ENCODE results near the gene RCC1.
A peak's percentile ranks its signal among the peaks of the same experiment; 100 is the strongest.

The RCC1 gene

GRCh38 chr1:28578696-28579218 is 72.9 kb downstream of the RCC1 start:
- H3F3A ChIP-seq (ENCODE audit: control insufficient read depth, insufficient read depth) = peaks cover 67% of the 10 kb centered on the region
- H3K9me2 ChIP-seq (replicated peaks; ENCODE audit: control insufficient read depth, low read length) = no peaks in the 10 kb centered on the region
- peaks cover 30% of the 10 kb centered on the region for H3K4me1 ChIP-seq (ENCODE audit: control insufficient read depth, low read length)
- no peak overlapping the region for H3K4me2 ChIP-seq (ENCODE audit: low read length)
- peaks cover 60% of the 10 kb centered on the region for H3K36me3 ChIP-seq (ENCODE audit: control insufficient read depth, low read length)
- H3K27ac ChIP-seq (ENCODE audit: low read depth, low read length) = peak overlapping the region; percentile 96
- H3K79me2 ChIP-seq (ENCODE audit: control insufficient read depth, low read length) = peaks cover 34% of the 10 kb centered on the region
- TF ChIP-seq CTCF (IDR thresholded peaks at IDR 0.05; ENCODE audit: low read depth, low read length, poor library complexity, severe bottlenecking) (no peak), EZH2phosphoT487 (IDR thresholded peaks at IDR 0.05; ENCODE audit: borderline replicate concordance, low read length) (no peak)
- H4K20me1 ChIP-seq (ENCODE audit: control insufficient read depth, insufficient read depth, low read depth, low read length) = peaks cover 18% of the 10 kb centered on the region
- no peaks in the 10 kb centered on the region for H3K27me3 ChIP-seq (ENCODE audit: control insufficient read depth, low read length)
- H3K4me3 ChIP-seq (ENCODE audit: low read length) = peak overlapping the region; percentile 97; the same call in 1 of the 2 replicates
- no peaks in the 10 kb centered on the region for H3K9me3 ChIP-seq (ENCODE audit: control insufficient read depth, insufficient read depth, low read length)

- peak overlapping the region; percentile 84 for H3K4me2 ChIP-seq (ENCODE audit: low read length)
- H3K79me2 ChIP-seq (ENCODE audit: control insufficient read depth, low read length) = peaks cover 34% of the 10 kb centered on the region
- H3K36me3 ChIP-seq (ENCODE audit: control insufficient read depth, low read length) = peaks cover 58% of the 10 kb centered on the region
- TF ChIP-seq CTCF (IDR thresholded peaks at IDR 0.05; ENCODE audit: low read depth, low read length, poor library complexity, severe bottlenecking) (no peak), EZH2phosphoT487 (IDR thresholded peaks at IDR 0.05; ENCODE audit: borderline replicate concordance, low read length) (no peak)
- H3K4me1 ChIP-seq (ENCODE audit: control insufficient read depth, low read length) = peaks cover 30% of the 10 kb centered on the region
- H3K9me2 ChIP-seq (replicated peaks; ENCODE audit: control insufficient read depth, low read length) = no peaks in the 10 kb centered on the region
- no peaks in the 10 kb centered on the region for H3K27me3 ChIP-seq (ENCODE audit: control insufficient read depth, low read length)
- peaks cover 18% of the 10 kb centered on the region for H4K20me1 ChIP-seq (ENCODE audit: control insufficient read depth, insufficient read depth, low read depth, low read length)
- peak overlapping the region; percentile 97 for H3K4me3 ChIP-seq (ENCODE audit: low read length)
- peaks cover 65% of the 10 kb centered on the region for H3F3A ChIP-seq (ENCODE audit: control insufficient read depth, insufficient read depth)
- no peaks in the 10 kb centered on the region for H3K9me3 ChIP-seq (ENCODE audit: control insufficient read depth, insufficient read depth, low read length)
- peak overlapping the region; percentile 96 for H3K27ac ChIP-seq (ENCODE audit: low read depth, low read length)
Measured at GRCh38 chr1:28579401-28579800, 73.6 kb downstream of the RCC1 start.

GRCh38 chr1:28580722-28581530 is 75.1 kb downstream of the RCC1 start:
- H3K27me3 ChIP-seq (ENCODE audit: control insufficient read depth, low read length) = no peaks in the 10 kb centered on the region
- peak overlapping the region; percentile 97 for H3K4me3 ChIP-seq (ENCODE audit: low read length)
- H3K4me1 ChIP-seq (ENCODE audit: control insufficient read depth, low read length) = peaks cover 41% of the 10 kb centered on the region
- H4K20me1 ChIP-seq (ENCODE audit: control insufficient read depth, insufficient read depth, low read depth, low read length) = peaks cover 18% of the 10 kb centered on the region
- TF ChIP-seq EZH2phosphoT487 (IDR thresholded peaks at IDR 0.05; ENCODE audit: borderline replicate concordance, low read length) (no peak), CTCF (IDR thresholded peaks at IDR 0.05; ENCODE audit: low read depth, low read length, poor library complexity, severe bottlenecking) (peak; percentile 57)
- peaks cover 57% of the 10 kb centered on the region for H3F3A ChIP-seq (ENCODE audit: control insufficient read depth, insufficient read depth)
- H3K9me2 ChIP-seq (replicated peaks; ENCODE audit: control insufficient read depth, low read length) = no peaks in the 10 kb centered on the region
- H3K79me2 ChIP-seq (ENCODE audit: control insufficient read depth, low read length) = peaks cover 34% of the 10 kb centered on the region
- H3K27ac ChIP-seq (ENCODE audit: low read depth, low read length) = peak overlapping the region; percentile 96
- H3K4me2 ChIP-seq (ENCODE audit: low read length) = peak overlapping the region; percentile 84
- no peaks in the 10 kb centered on the region for H3K9me3 ChIP-seq (ENCODE audit: control insufficient read depth, insufficient read depth, low read length)
- H3K36me3 ChIP-seq (ENCODE audit: control insufficient read depth, low read length) = peaks cover 55% of the 10 kb centered on the region

Data from DOHH2 (cell line).